Measurements from ENCODE around the gene CPEB3.

CPEB3 gene

DNA sequence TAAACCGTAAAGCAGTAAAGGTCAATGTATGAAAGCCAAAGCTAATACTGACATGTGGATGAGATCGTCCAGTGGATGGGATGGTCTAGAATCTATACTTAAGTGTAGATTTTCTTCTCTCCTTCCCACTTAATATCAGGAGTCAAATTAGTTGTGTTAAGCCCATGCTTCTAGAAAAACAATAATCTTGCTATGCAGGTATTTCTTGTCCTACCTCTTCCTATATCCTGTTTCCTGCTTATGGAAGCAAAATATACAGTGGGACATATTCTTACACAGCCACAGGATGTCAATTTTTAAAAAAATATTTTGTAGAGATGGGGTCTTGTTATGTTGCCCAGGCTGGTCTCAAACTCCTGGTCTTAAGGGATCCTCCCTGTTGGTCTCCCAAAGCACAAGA, 27.5 kb downstream of the CPEB3 start:
- no peaks in the 10 kb centered on the region for H3K36me3 ChIP-seq (ENCODE audit: control insufficient read depth, insufficient read depth, low read length)
- no peak overlapping the region for H3K9ac ChIP-seq (ENCODE audit: low read depth, low read length)
- H3K4me3 ChIP-seq (ENCODE audit: low read depth, low read length): no peak overlapping the region
- no peaks in the 10 kb centered on the region for H3K9me3 ChIP-seq (ENCODE audit: control insufficient read depth, insufficient read depth, low read length)
- H3K4me1 ChIP-seq (ENCODE audit: control insufficient read depth, insufficient read depth, low read length): no peaks in the 10 kb centered on the region
- H3K27me3 ChIP-seq (ENCODE audit: control insufficient read depth, insufficient read depth, low read length): no peaks in the 10 kb centered on the region

DNA sequence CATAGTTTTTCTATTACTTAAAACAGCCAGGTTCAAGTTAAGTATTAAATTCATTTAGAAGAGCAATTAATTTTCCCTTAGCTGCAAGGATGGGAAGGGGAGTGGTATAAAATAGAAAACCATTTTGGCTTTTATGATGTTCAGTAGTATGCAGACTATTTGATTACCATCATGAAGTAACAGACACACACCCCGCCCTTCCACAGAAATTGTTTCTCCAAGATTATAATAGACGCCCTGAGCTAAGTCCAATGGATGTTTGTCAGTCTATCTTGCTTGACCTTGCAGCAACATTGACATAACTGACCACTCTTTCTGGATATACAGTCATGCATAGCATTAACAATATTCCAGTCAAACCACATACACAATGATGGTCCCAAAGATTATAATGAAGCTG, 42.3 kb downstream of the CPEB3 start:
- Histone ChIP-seq H3K36me3 (ENCODE audit: control insufficient read depth, insufficient read depth, low read length) (no peaks in the 10 kb centered on the region), H3K9me3 (ENCODE audit: control insufficient read depth, insufficient read depth, low read length) (no peaks in the 10 kb centered on the region), H3K9ac (ENCODE audit: low read depth, low read length) (no peak overlapping the region), H3K4me1 (ENCODE audit: control insufficient read depth, insufficient read depth, low read length) (peaks cover 2% of the 10 kb centered on the region), H3K27me3 (ENCODE audit: control insufficient read depth, insufficient read depth, low read length) (no peaks in the 10 kb centered on the region), H3K4me3 (ENCODE audit: low read depth, low read length) (no peak overlapping the region)

DNA sequence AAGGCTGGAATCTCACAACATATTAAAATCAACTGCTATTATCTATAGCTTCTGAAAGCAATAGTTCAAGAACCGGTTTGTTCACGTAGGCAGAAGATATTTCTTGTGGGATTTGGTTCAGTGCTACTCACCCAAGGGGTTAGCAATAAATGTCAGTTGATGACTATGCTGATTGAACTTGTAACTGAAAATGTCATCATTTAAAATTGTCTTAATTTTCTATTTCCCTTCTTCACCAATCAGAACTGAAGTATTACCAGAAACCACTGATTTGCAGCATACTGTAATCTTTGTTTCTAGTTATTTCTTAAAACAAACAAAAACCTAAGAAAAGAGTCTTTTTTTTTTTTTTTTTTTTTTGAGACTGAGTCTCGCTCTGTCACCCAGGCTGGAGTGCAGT, 46.1 kb downstream of the CPEB3 start:
- Histone ChIP-seq H3K4me3 (ENCODE audit: low read depth, low read length) (no peak overlapping the region), H3K9me3 (ENCODE audit: control insufficient read depth, insufficient read depth, low read length) (no peaks in the 10 kb centered on the region), H3K27me3 (ENCODE audit: control insufficient read depth, insufficient read depth, low read length) (peaks cover 3% of the 10 kb centered on the region), H3K36me3 (ENCODE audit: control insufficient read depth, insufficient read depth, low read length) (no peaks in the 10 kb centered on the region), H3K4me1 (ENCODE audit: control insufficient read depth, insufficient read depth, low read length) (peaks cover 5% of the 10 kb centered on the region), H3K9ac (ENCODE audit: low read depth, low read length) (no peak overlapping the region)

DNA sequence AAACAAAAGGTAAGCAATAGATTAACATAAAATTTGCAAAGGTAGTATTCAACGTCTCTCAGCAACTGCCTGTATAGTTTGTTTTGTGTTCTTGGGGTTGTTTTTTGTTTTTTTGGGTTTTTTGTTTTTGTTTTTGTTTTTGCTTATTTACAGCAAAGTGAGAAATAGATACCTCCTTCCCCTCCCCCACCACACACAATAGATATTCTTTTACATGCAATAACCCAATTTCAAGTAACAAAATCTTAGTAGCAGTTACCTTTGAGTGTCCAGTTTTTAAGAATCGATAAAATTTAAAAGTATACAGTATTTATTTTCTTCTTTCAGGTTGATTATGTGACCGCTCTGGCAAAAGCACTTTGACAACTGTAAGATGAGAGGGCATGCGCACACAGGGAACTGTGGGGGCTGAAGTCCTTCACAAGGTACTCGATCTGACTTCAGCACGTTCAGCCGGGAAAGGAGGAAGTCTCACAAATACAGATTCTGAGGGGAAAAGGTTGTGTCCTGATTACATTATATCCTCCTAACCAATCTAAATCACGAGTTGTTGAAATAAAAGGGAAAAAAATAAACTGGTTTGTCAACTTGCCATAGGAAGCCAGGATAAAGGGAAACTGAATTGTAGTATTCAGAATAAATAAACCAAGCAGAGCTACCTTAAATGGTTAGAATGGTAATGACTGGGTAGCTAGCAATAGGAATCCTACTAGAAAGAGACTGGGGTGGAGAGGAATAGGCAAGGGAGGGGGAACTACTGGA, 47.8 kb downstream of the CPEB3 start:
- Histone ChIP-seq H3K9me3 (ENCODE audit: control insufficient read depth, insufficient read depth, low read length) (no peaks in the 10 kb centered on the region), H3K9ac (ENCODE audit: low read depth, low read length) (no peak overlapping the region), H3K36me3 (ENCODE audit: control insufficient read depth, insufficient read depth, low read length) (no peaks in the 10 kb centered on the region), H3K27me3 (ENCODE audit: control insufficient read depth, insufficient read depth, low read length) (peaks cover 20% of the 10 kb centered on the region), H3K4me1 (ENCODE audit: control insufficient read depth, insufficient read depth, low read length) (peaks cover 16% of the 10 kb centered on the region), H3K4me3 (ENCODE audit: low read depth, low read length) (peak overlapping the region; percentile 14)

DNA sequence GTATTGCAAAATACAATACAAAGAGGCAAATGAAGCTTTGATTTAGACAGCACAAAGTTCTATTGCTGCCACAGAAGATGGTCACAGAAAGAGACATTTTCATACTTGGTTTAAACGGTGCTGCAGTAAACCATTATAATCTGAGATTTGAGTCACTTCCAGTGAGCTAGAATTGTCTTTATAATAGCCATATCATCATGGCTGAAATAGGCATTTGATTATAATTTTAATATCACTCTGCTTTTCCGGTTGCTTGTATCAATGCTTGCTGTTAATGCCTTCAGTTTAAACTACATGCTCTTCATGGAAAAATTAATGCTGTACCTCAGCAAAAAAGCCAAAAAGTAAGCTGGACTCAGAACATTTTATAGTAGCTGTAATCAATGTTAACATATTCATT, 48.5 kb downstream of the CPEB3 start:
- Histone ChIP-seq H3K4me1 (ENCODE audit: control insufficient read depth, insufficient read depth, low read length) (peaks cover 18% of the 10 kb centered on the region), H3K4me3 (ENCODE audit: low read depth, low read length) (no peak overlapping the region), H3K9ac (ENCODE audit: low read depth, low read length) (no peak overlapping the region), H3K9me3 (ENCODE audit: control insufficient read depth, insufficient read depth, low read length) (no peaks in the 10 kb centered on the region), H3K27me3 (ENCODE audit: control insufficient read depth, insufficient read depth, low read length) (peaks cover 27% of the 10 kb centered on the region), H3K36me3 (ENCODE audit: control insufficient read depth, insufficient read depth, low read length) (no peaks in the 10 kb centered on the region)

DNA sequence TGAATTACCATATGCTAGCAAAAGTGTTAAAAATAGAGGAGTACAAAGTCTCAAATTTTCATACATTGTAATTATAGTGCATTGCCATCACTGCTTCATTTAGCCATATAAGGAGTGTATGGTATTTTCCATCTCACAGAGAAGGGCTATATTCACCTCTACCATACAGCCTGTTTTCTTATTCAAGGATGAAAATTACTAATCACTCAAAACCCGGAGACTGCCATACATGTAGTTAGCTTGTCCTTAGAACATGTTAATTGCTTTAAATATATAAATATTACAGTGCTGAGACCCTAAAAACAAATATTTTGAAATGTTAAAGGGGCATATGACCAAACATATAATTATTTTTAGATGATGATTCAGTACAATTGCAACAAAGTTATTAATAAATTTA, 49.4 kb downstream of the CPEB3 start:
- Histone ChIP-seq H3K27me3 (ENCODE audit: control insufficient read depth, insufficient read depth, low read length) (peaks cover 32% of the 10 kb centered on the region), H3K4me3 (ENCODE audit: low read depth, low read length) (peak overlapping the region; percentile 79), H3K36me3 (ENCODE audit: control insufficient read depth, insufficient read depth, low read length) (no peaks in the 10 kb centered on the region), H3K9me3 (ENCODE audit: control insufficient read depth, insufficient read depth, low read length) (no peaks in the 10 kb centered on the region), H3K4me1 (ENCODE audit: control insufficient read depth, insufficient read depth, low read length) (peaks cover 18% of the 10 kb centered on the region), H3K9ac (ENCODE audit: low read depth, low read length) (no peak overlapping the region)

DNA sequence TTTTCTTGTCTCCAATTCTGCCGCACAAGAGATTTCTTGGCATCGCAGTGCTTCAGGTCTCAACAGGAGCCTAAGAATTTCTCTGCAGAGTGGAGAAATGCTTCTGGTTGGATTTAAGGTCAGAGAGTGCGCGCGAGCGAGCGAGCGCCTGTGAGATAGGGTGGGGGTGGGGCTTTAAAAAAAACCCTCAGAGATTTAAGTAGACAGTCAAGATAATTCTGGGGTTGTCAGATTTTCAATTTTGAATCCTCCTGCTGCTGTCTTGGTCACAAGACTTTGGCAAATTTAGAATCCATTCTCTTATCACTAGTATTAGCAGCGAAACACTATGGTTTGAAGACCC, 49.7 kb downstream of the CPEB3 start:
- Histone ChIP-seq H3K9me3 (ENCODE audit: control insufficient read depth, insufficient read depth, low read length) (no peaks in the 10 kb centered on the region), H3K36me3 (ENCODE audit: control insufficient read depth, insufficient read depth, low read length) (no peaks in the 10 kb centered on the region), H3K27me3 (ENCODE audit: control insufficient read depth, insufficient read depth, low read length) (peaks cover 32% of the 10 kb centered on the region), H3K4me3 (ENCODE audit: low read depth, low read length) (peak overlapping the region; percentile 79), H3K4me1 (ENCODE audit: control insufficient read depth, insufficient read depth, low read length) (peaks cover 18% of the 10 kb centered on the region), H3K9ac (ENCODE audit: low read depth, low read length) (peak overlapping the region; percentile 26)

DNA sequence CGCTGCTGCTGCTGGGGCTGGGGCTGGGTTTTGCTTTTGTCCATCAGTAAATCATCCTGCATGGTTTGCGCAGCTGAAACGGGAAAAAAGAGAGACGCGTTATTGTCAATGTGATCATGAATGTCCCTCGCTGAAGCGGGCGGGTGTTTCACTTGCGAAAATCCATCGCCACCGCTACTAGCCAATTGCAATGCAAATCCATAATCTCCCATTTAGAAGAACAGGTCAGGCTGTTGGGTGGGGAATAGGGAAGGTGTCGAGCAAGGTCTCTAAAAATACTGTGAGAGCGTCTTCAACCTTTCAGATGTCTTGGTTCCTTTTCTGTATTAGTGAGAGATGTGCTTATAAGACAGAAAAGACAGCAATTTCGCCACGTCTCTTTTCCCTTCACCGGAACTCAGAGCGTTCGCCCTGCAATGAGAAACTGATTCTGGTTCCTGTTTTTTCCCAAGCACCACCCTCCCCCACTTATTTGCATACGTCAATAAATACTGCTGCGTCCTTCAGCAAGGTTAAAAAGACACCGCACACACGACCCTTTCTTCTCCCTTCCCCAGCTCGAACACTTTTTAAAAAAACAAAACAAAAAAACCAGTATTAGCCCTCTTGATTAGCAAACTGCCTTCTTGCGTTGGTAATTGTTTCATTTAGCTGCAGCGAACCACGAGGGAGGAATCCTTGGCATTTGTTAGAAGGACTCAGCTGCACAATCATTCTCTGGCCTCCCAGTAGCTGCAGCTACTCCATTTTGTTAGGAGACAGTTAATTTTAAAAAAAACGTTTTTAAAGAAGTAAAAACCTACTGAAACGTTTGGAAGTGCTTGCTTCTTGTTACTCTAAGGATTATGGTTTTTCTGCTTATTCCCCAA, 50.4 kb downstream of the CPEB3 start:
- Histone ChIP-seq H3K36me3 (ENCODE audit: control insufficient read depth, insufficient read depth, low read length) (no peaks in the 10 kb centered on the region), H3K9ac (ENCODE audit: low read depth, low read length) (peak overlapping the region; percentile 26), H3K9me3 (ENCODE audit: control insufficient read depth, insufficient read depth, low read length) (no peaks in the 10 kb centered on the region), H3K27me3 (ENCODE audit: control insufficient read depth, insufficient read depth, low read length) (peaks cover 32% of the 10 kb centered on the region), H3K4me1 (ENCODE audit: control insufficient read depth, insufficient read depth, low read length) (peaks cover 18% of the 10 kb centered on the region), H3K4me3 (ENCODE audit: low read depth, low read length) (peak overlapping the region; percentile 79)

DNA sequence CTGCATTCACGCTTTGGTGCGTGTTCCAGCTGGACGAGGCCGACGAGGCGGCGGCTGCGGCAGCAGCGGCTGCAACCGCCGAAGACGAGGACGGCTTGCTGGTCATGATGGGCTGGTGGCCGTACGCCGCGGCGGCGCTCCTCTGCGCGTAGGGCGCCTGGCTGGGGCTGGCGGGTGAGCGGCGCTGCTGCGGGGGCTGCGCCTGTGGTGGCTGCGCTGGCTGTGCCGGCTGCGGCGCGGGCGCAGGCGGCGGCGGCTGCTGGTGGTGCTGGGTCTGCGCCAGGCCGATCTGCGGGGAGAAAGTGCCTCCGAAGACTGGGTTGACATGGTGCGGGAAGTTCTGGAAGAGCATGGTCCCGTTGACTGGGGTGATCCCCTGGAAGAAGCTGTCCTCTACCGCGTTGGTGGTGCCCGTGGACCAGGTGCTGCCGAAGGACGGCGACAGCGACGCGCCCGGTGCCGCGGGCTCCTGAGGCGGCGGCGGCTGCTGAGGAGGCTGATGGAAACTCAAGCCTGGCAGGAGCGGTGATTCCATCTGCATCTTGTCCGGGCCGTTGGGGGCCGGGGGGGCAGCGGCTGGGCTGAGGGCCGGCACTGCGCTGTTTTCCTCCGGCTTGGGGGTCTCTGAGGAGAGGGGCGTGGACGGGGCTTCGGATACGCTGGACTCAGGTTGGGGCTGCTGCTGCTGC, 51.1 kb downstream of the CPEB3 start:
- Histone ChIP-seq H3K9me3 (ENCODE audit: control insufficient read depth, insufficient read depth, low read length) (no peaks in the 10 kb centered on the region), H3K27me3 (ENCODE audit: control insufficient read depth, insufficient read depth, low read length) (peaks cover 32% of the 10 kb centered on the region), H3K36me3 (ENCODE audit: control insufficient read depth, insufficient read depth, low read length) (no peaks in the 10 kb centered on the region), H3K9ac (ENCODE audit: low read depth, low read length) (no peak overlapping the region), H3K4me1 (ENCODE audit: control insufficient read depth, insufficient read depth, low read length) (peaks cover 18% of the 10 kb centered on the region), H3K4me3 (ENCODE audit: low read depth, low read length) (peak overlapping the region; percentile 79)

DNA sequence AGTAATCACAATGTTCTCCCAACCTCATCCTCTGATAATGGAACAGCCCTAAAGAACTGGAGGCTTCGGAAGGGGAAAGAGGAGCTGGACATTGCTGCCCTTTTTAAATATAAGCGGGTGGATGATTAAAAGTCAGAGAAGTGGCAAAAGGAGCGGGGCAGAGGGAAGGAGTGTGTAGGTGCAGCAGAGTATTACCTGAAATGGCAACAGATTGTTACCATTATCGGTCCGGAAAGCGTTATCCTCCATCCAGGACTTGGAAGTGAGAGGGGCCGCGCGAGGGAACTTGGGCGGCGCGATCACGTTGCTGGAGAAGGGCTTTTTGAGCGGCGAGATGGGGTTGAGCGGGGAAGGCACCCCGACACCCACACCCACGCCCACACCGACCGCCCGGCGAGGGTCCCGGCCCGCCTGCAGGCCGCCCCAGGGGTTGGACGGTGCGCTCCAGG, 51.7 kb downstream of the CPEB3 start:
- H3K9ac ChIP-seq (ENCODE audit: low read depth, low read length): no peak overlapping the region
- H3K36me3 ChIP-seq (ENCODE audit: control insufficient read depth, insufficient read depth, low read length): no peaks in the 10 kb centered on the region
- H3K27me3 ChIP-seq (ENCODE audit: control insufficient read depth, insufficient read depth, low read length): peaks cover 32% of the 10 kb centered on the region
- H3K4me1 ChIP-seq (ENCODE audit: control insufficient read depth, insufficient read depth, low read length): peaks cover 18% of the 10 kb centered on the region
- H3K9me3 ChIP-seq (ENCODE audit: control insufficient read depth, insufficient read depth, low read length): no peaks in the 10 kb centered on the region
- H3K4me3 ChIP-seq (ENCODE audit: low read depth, low read length): peak overlapping the region; percentile 79

DNA sequence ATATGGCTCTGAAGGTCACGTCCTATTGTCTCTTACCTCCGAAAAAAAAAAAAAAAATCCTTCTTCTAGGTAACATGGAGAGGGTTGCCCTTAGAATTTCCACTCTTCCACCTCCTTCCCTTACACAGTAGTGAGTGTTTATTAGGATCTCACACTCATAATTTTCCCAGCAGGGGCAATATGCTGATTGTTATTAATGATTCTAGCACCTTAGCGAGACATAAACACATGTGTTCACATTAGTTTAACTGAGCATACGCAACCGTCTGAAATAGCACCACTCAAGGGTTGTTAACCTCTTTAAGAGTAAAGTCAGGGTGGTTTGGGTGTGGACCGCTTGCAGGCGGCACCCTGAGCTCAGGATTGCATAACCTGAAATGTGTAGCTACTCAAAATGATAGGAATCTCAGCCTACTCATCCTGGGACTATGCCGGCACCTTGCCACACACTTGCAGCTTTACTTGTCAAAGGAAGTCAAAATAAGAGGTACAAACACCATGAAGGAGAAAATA, 52.2 kb downstream of the CPEB3 start:
- Histone ChIP-seq H3K9me3 (ENCODE audit: control insufficient read depth, insufficient read depth, low read length) (no peaks in the 10 kb centered on the region), H3K4me1 (ENCODE audit: control insufficient read depth, insufficient read depth, low read length) (peaks cover 18% of the 10 kb centered on the region), H3K4me3 (ENCODE audit: low read depth, low read length) (peak overlapping the region; percentile 79), H3K27me3 (ENCODE audit: control insufficient read depth, insufficient read depth, low read length) (peaks cover 32% of the 10 kb centered on the region), H3K9ac (ENCODE audit: low read depth, low read length) (no peak overlapping the region), H3K36me3 (ENCODE audit: control insufficient read depth, insufficient read depth, low read length) (no peaks in the 10 kb centered on the region)

Data from iPS-15b (cell line).